ENCODE measurements around the gene MYO16.

The MYO16 gene

DNA sequence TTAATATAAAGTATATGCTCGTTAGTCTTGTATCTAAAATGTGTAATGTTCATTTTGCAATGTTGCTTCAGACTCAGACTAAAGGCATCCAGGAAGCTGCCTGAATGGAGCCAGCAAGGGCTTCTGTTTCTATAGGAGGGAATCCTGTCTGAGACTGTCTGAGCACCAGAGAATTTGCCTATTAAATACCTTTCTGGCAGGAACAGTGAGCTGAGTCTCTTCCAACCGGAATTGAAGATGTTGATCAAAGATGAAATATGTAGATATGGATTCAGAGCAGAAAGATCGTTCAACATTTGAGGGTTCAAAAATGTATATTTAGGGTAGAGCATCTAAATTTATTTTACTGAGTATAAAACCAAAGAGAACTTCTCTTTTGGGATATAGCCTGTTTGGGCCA is 20.9 kb downstream of the MYO16 start:
- in situ Hi-C loops (cut with MboI; ENCODE audit: low sequenced_read_pairs, unreplicated experiment): no loop called here
- no peak for DNase-seq (ENCODE audit: low spot score)

DNA sequence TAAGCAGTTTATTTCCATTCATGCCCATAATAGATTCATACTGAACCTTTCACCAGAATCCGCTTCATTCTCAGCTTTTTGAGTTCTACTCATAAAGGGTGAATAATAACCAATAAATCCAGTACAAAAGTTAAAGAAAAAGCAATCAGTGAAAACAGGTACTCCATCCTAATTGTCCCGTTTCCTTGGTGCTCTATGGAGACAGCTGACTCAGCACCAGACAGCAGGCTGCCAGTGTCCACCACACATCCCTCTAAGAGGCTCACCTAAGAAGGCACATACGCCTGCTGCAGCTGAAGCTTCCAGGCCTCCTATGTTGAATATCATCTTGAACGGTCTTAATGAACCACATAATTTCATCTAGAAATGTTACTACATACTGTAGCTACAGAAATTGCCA is 27.3 kb downstream of the MYO16 start:
- TF ChIP-seq, protein P1, sequence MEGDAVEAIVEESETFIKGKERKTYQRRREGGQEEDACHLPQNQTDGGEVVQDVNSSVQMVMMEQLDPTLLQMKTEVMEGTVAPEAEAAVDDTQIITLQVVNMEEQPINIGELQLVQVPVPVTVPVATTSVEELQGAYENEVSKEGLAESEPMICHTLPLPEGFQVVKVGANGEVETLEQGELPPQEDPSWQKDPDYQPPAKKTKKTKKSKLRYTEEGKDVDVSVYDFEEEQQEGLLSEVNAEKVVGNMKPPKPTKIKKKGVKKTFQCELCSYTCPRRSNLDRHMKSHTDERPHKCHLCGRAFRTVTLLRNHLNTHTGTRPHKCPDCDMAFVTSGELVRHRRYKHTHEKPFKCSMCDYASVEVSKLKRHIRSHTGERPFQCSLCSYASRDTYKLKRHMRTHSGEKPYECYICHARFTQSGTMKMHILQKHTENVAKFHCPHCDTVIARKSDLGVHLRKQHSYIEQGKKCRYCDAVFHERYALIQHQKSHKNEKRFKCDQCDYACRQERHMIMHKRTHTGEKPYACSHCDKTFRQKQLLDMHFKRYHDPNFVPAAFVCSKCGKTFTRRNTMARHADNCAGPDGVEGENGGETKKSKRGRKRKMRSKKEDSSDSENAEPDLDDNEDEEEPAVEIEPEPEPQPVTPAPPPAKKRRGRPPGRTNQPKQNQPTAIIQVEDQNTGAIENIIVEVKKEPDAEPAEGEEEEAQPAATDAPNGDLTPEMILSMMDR (IDR thresholded peaks at IDR 0.05; ENCODE audit: borderline replicate concordance, control extremely low read depth, extremely low read depth, insufficient read depth, missing control alignments): no peak
- in situ Hi-C loops (cut with MboI; ENCODE audit: low sequenced_read_pairs, unreplicated experiment): no loop called here
- no peak for DNase-seq (ENCODE audit: low spot score)

More for the DNA sequence above, 20.9 kb downstream of the MYO16 start:
- TF ChIP-seq, protein P1 (IDR thresholded peaks at IDR 0.05; ENCODE audit: borderline replicate concordance, control extremely low read depth, extremely low read depth, insufficient read depth, missing control alignments): no peak

- no peak for DNase-seq (ENCODE audit: low spot score)
- in situ Hi-C loops (cut with MboI; ENCODE audit: low sequenced_read_pairs, unreplicated experiment): no loop called here
- TF ChIP-seq, protein P1 (IDR thresholded peaks at IDR 0.05; ENCODE audit: borderline replicate concordance, control extremely low read depth, extremely low read depth, insufficient read depth, missing control alignments): no peak
Measured at GRCh38 chr13:108657519-108657918, 28.1 kb downstream of the MYO16 start.

DNA sequence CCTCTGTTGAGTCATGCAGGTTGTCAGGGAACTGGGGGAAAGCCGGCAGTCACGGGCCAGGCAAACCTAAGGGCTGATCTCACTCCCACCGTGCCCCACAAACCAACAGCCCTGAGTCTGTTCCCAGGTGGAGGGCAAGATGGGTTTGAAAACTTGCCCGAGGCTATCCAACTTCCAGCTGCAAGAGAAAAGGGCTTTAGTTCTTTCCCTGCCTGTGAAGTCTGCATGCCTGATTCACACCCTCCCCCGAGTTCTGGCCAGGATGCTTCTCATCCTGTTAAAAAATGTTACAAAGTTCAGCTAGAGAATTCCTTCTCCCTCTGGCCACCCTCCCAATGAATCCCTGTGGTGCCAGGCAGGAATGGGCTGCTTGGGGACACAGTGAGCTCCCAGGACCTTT is 33.1 kb downstream of the MYO16 start:
- TF ChIP-seq, protein P1 (IDR thresholded peaks at IDR 0.05; ENCODE audit: borderline replicate concordance, control extremely low read depth, extremely low read depth, insufficient read depth, missing control alignments): no peak
- in situ Hi-C loops (cut with MboI; ENCODE audit: low sequenced_read_pairs, unreplicated experiment): no loop called here
- no peak for DNase-seq (ENCODE audit: low spot score)

DNA sequence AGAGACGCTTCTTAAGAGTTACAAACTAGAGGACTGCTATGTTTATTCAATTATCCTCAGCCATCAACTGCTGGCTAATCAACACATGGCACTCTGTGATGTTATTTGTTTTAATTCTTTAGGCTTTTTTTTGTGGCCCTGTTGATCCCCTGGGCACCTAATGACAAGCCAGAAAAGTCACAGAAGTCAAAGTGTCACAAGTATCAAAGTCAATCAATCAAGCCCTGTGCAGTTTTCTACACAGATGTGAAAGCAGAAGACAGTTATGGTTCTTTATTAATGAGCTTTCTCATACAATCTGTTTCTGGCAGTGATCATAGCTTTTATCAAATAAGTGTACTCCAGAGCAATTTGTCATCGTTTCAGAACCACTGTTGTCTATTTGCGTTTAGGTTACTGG is 34.3 kb downstream of the MYO16 start:
- no peak for DNase-seq (ENCODE audit: low spot score)
- in situ Hi-C loops (cut with MboI; ENCODE audit: low sequenced_read_pairs, unreplicated experiment): no loop called here
- TF ChIP-seq, protein P1 (IDR thresholded peaks at IDR 0.05; ENCODE audit: borderline replicate concordance, control extremely low read depth, extremely low read depth, insufficient read depth, missing control alignments): no peak

DNA sequence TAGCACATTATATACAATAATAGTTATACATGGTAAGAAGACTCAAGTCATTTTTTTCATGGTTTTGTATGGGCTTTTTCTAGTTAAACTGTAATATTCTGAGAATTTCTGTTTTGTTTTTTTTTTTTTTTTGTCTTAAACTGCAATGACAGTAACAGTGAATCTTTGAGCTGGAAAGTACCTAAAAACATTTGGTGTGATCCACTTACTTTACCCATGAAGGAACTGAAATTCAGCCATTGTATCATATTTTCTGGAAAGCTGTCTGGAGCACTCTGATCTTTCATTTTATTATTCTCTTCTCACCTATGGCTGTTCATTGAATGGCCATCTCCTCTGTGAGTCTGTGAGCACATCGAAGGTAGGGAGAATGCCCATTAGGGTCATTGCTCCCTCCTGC is 37.8 kb downstream of the MYO16 start:
- TF ChIP-seq, protein P1 (IDR thresholded peaks at IDR 0.05; ENCODE audit: borderline replicate concordance, control extremely low read depth, extremely low read depth, insufficient read depth, missing control alignments): no peak
- in situ Hi-C loops (cut with MboI; ENCODE audit: low sequenced_read_pairs, unreplicated experiment): no loop called here
- no peak for DNase-seq (ENCODE audit: low spot score)

- in situ Hi-C loops (cut with MboI; ENCODE audit: low sequenced_read_pairs, unreplicated experiment): no loop called here
- no peak for DNase-seq (ENCODE audit: low spot score)
- TF ChIP-seq, protein P1 (IDR thresholded peaks at IDR 0.05; ENCODE audit: borderline replicate concordance, control extremely low read depth, extremely low read depth, insufficient read depth, missing control alignments): no peak
Measured at GRCh38 chr13:108669381-108669780, 40.0 kb downstream of the MYO16 start.

Data from GM13976 (cell line).